DND-41 (cell line): ENCODE measurements around the gene SMIM32.

Source experiments
- ATAC-seq: fragments of 200-7000 bp; cut with Tn5 transposase; 3 replicates; pipeline ENCODE4 v1.9.1; 2021; ENCODE audit warnings: low read depth; ENCODE audit not compliant: insufficient read depth
- DNase-seq: peaks from one replicate; pipeline ENCODE4 v3.0.0-alpha.2; 2020
- H2AFZ ChIP-seq: 2 replicates; pipeline ENCODE4 v1.6.0; 2012; ENCODE audit warnings: low read depth, low read length
- H3K27ac ChIP-seq: 2 replicates; pipeline ENCODE4 v1.5.1; 2012; ENCODE audit warnings: low read length, inconsistent platforms
- H3K27me3 ChIP-seq: fragments of 200-600 bp; sonication (generic); 2 replicates; pipeline ENCODE4 v1.6.0; 2012; ENCODE audit warnings: low read length, mild to moderate bottlenecking, inconsistent platforms; ENCODE audit not compliant: insufficient read depth, poor library complexity
- H3K36me3 ChIP-seq: 2 replicates; pipeline ENCODE4 v1.5.1; 2012; ENCODE audit warnings: low read length, inconsistent platforms; ENCODE audit not compliant: insufficient read depth
- H3K4me1 ChIP-seq: 2 replicates; pipeline ENCODE4 v1.5.1; 2012; ENCODE audit warnings: mild to moderate bottlenecking, low read length; ENCODE audit not compliant: insufficient read depth
- H3K4me2 ChIP-seq: 2 replicates; pipeline ENCODE4 v1.6.0; 2012; ENCODE audit warnings: mild to moderate bottlenecking, moderate library complexity, low read length, inconsistent platforms; ENCODE audit not compliant: insufficient read depth
- H3K4me3 ChIP-seq, 2 experiments: fragments of 200-600 bp in 1 of 2; shearing (Covaris generic) in 1 of 2; 2 replicates each; pipeline ENCODE4 v1.5.1; 2012 to 2016; ENCODE audit warnings: inconsistent platforms in 2 of 2, low read length in 2 of 2, mild to moderate bottlenecking in 2 of 2, low read depth in 1 of 2, moderate library complexity in 1 of 2
- H3K79me2 ChIP-seq: 2 replicates; pipeline ENCODE4 v1.6.0; 2012; ENCODE audit warnings: low read length, inconsistent platforms; ENCODE audit not compliant: insufficient read depth
- H3K9ac ChIP-seq: 2 replicates; pipeline ENCODE4 v1.6.0; 2012; ENCODE audit warnings: low read depth, mild to moderate bottlenecking, inconsistent platforms, low read length, moderate library complexity
- H3K9me3 ChIP-seq: 2 replicates; pipeline ENCODE4 v1.5.1; 2012; ENCODE audit warnings: low read length, moderate library complexity, mild to moderate bottlenecking, inconsistent platforms; ENCODE audit not compliant: insufficient read depth, severe bottlenecking
- H4K20me1 ChIP-seq: 2 replicates; pipeline ENCODE4 v1.6.0; 2012; ENCODE audit warnings: low read length; ENCODE audit not compliant: insufficient read depth
- EZH2 ChIP-seq: IDR thresholded peaks from 3 replicates; pipeline ENCODE4 v1.6.1; 2012; ENCODE audit warnings: borderline replicate concordance, low read depth, mild to moderate bottlenecking, moderate library complexity, low read length, inconsistent platforms; ENCODE audit not compliant: severe bottlenecking
- TF ChIP-seq, protein P1 (sequence below): IDR thresholded peaks from 2 replicates; pipeline ENCODE4 v1.5.1; 2012; ENCODE audit warnings: borderline replicate concordance, low read length, moderate library complexity, mild to moderate bottlenecking; ENCODE audit not compliant: poor library complexity, severe bottlenecking; ENCODE audit errors: extremely low read depth

SMIM32 gene

DNA sequence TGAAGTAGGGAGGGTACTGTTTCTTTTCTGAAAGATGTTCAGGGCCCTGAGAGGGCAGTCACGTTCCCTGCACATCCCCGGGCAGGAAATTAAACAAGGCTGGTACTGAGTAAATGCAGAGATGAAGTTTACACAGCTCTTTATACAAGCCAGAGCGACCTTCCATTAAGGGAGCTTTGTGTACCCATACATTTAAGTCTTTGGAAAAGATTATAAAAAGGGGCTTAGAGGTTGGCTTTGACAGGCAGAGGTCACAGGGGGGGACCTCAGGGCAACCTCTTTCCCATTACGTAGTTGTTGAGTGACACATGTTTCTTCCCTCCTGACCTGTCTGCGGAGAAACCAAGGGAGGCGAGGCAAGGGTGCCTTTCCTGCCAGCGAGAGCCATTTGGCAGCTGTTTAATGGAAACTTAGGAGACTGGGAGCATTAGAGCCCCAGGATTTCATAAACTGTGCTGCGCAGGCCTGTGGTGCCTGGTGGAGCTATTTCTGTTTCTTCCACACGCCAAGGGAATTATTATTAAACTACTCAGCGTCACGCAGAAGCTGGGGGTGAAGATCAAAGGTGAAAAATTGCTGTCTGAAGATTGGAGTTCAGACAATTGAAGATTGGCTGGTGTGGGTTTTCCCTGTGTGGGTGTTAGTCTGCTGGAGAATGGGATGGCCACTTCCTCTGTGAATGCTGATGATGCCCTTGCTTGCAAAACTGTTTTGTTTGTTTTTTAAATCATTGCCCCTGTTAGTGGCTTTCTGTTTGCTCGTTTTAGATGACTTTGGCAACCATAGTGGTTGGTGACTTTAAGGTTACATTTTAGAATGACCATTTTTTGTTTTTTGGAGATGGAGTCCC, 3.2 kb upstream of the SMIM32 start:
- Histone ChIP-seq H4K20me1 (no peaks in the 10 kb centered on the region), H3K4me2 (no peak overlapping the region), H3K9me3 (no peaks in the 10 kb centered on the region), H3K9ac (no peak overlapping the region), H3K36me3 (no peaks in the 10 kb centered on the region), H2AFZ (no peak overlapping the region), H3K4me3 (no peak overlapping the region), H3K79me2 (no peaks in the 10 kb centered on the region), H3K27me3 (peaks cover 7% of the 10 kb centered on the region), H3K27ac (no peak overlapping the region), H3K4me1 (no peaks in the 10 kb centered on the region)
- no peak for TF ChIP-seq EZH2
- TF ChIP-seq, protein P1, sequence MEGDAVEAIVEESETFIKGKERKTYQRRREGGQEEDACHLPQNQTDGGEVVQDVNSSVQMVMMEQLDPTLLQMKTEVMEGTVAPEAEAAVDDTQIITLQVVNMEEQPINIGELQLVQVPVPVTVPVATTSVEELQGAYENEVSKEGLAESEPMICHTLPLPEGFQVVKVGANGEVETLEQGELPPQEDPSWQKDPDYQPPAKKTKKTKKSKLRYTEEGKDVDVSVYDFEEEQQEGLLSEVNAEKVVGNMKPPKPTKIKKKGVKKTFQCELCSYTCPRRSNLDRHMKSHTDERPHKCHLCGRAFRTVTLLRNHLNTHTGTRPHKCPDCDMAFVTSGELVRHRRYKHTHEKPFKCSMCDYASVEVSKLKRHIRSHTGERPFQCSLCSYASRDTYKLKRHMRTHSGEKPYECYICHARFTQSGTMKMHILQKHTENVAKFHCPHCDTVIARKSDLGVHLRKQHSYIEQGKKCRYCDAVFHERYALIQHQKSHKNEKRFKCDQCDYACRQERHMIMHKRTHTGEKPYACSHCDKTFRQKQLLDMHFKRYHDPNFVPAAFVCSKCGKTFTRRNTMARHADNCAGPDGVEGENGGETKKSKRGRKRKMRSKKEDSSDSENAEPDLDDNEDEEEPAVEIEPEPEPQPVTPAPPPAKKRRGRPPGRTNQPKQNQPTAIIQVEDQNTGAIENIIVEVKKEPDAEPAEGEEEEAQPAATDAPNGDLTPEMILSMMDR, result no peak
- no peak for ATAC-seq
- no peak for DNase-seq

DNA sequence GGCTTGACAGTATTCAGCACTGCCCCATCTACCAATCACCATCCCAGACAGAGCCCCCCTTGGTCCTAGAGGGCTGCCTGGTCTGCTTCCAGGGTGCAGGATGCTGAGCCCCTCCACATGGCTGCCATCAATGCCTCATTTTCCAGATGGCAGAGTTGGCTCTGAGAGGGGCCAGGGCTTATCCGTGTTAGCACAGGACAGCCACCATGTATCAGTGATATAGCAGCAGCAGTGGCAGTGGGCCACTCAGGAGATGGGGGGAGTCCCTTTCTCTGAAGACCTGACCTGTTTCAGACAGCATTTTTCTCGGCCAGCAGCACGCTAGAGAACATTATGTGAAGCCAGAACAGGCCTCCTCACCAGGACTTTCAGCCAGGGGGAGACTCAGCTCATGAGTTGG, 1.6 kb upstream of the SMIM32 start:
- Histone ChIP-seq H4K20me1 (no peaks in the 10 kb centered on the region), H2AFZ (no peak overlapping the region), H3K4me1 (no peaks in the 10 kb centered on the region), H3K36me3 (no peaks in the 10 kb centered on the region), H3K9ac (no peak overlapping the region), H3K27me3 (no peaks in the 10 kb centered on the region), H3K27ac (no peak overlapping the region), H3K4me3 (no peak overlapping the region), H3K9me3 (no peaks in the 10 kb centered on the region), H3K79me2 (no peaks in the 10 kb centered on the region), H3K4me2 (no peak overlapping the region)
- no peak for ATAC-seq
- no peak for TF ChIP-seq EZH2
- TF ChIP-seq, protein P1, result no peak
- no peak for DNase-seq

DNA sequence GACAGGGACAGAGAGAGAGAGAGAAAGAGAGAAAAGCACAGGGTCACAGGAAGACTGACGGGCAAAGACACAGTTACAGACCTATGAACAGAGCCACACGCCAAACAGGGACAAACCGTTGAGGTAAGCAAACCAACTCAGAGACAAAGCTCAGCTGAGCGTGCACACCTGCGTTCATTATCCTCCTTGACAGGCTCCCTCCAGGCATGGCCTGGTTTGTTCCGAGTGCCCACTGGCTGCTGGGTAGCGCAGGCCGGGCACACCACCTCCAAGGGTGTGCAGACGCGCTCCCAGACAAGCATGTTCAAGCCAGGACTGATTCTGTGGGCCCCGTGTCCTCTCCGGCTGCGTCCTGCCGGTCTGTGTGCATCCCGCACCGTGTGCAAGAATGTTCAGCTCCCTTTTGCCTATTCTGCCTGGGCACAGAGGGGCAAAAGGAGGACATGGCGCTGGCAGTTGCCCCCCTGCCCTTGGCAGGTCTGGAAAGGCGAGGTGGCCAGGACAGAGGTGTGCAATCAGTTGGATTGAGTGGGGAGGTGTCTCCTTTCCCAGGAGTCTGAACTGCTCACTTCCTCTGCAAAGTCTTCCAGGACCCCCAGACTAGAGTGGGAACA, 467 bp upstream of the SMIM32 start:
- H3K4me2 ChIP-seq, result no peak overlapping the region
- H3K27ac ChIP-seq, result no peak overlapping the region
- ATAC-seq (no peak), DNase-seq (no peak)
- H4K20me1 ChIP-seq, result no peaks in the 10 kb centered on the region
- H3K4me3 ChIP-seq, result no peak overlapping the region
- no peaks in the 10 kb centered on the region for H3K79me2 ChIP-seq
- TF ChIP-seq, protein P1, result no peak
- TF ChIP-seq EZH2, result no peak
- no peaks in the 10 kb centered on the region for H3K36me3 ChIP-seq
- H3K4me1 ChIP-seq, result no peaks in the 10 kb centered on the region
- no peaks in the 10 kb centered on the region for H3K9me3 ChIP-seq
- H2AFZ ChIP-seq, result no peak overlapping the region
- no peak overlapping the region for H3K9ac ChIP-seq
- no peaks in the 10 kb centered on the region for H3K27me3 ChIP-seq
